HEK293T (cell line): ENCODE measurements around the gene MAGEA9.
"Not testable (repeated sequence)": the region's sequence is repeated elsewhere in the genome, so short reads cannot be mapped to it uniquely, and the experiment has no call there.

ENCODE experiments used
- CTCF ChIA-PET: fragments of 350-600 bp; formaldehyde crosslinking; extraction: SDS; loops from one replicate; lab custom pipeline; 2021; ENCODE audit warnings: antibody characterized with exemption, inconsistent platforms; lab: Yijun Ruan, JAX
- POLR2A ChIA-PET: fragments of 350-600 bp; formaldehyde crosslinking; extraction: SDS; loops from one replicate; lab custom pipeline; 2020; ENCODE audit warnings: antibody characterized with exemption, inconsistent platforms; lab: Yijun Ruan, JAX
- DNase-seq: peaks from one replicate; pipeline ENCODE4 v3.0.0; 2012; ENCODE audit warnings: mixed read lengths; ENCODE audit errors: extremely low spot score
- ARNT ChIP-seq: fragments of 450-650 bp; IDR thresholded peaks from 2 replicates; pipeline ENCODE4 v1.6.1; 2017; ENCODE audit warnings: mild to moderate bottlenecking
- BHLHE40 ChIP-seq: fragments of 450-650 bp; IDR thresholded peaks from 2 replicates; pipeline ENCODE4 v1.6.1; 2016; ENCODE audit warnings: mild to moderate bottlenecking, moderate library complexity, borderline replicate concordance
- CTBP1 ChIP-seq: fragments of 450-650 bp; IDR thresholded peaks from 2 replicates; pipeline ENCODE4 v1.6.1; 2016; ENCODE audit warnings: borderline replicate concordance
- ELF4 ChIP-seq: fragments of 450-650 bp; IDR thresholded peaks from 2 replicates; pipeline ENCODE4 v1.6.1; 2017; ENCODE audit warnings: antibody characterized with exemption
- FOXA1 ChIP-seq: fragments of 450-650 bp; IDR thresholded peaks from 2 replicates; pipeline ENCODE4 v1.6.1; 2016; ENCODE audit warnings: mild to moderate bottlenecking
- FOXK2 ChIP-seq: fragments of 450-650 bp; IDR thresholded peaks from 2 replicates; pipeline ENCODE4 v1.6.1; 2016; ENCODE audit warnings: mild to moderate bottlenecking
- FOXM1 ChIP-seq: fragments of 450-650 bp; IDR thresholded peaks from 2 replicates; pipeline ENCODE4 v1.6.1; 2017; ENCODE audit warnings: mild to moderate bottlenecking, borderline replicate concordance
- HDGF ChIP-seq: fragments of 450-650 bp; IDR thresholded peaks from 2 replicates; pipeline ENCODE4 v1.6.1; 2017; ENCODE audit warnings: antibody characterized with exemption, borderline replicate concordance
- L3MBTL2 ChIP-seq: fragments of 450-650 bp; conservative IDR thresholded peaks from 2 replicates; pipeline ENCODE4 v1.6.1; 2016; ENCODE audit warnings: mild to moderate bottlenecking
- LEF1 ChIP-seq: fragments of 450-650 bp; IDR thresholded peaks from 2 replicates; pipeline ENCODE4 v1.6.1; 2017; ENCODE audit warnings: mild to moderate bottlenecking, borderline replicate concordance
- NFRKB ChIP-seq: fragments of 450-650 bp; IDR thresholded peaks from 2 replicates; pipeline ENCODE4 v1.6.1; 2016; ENCODE audit warnings: mild to moderate bottlenecking, moderate library complexity
- SP1 ChIP-seq: fragments of 450-650 bp; IDR thresholded peaks from 2 replicates; pipeline ENCODE4 v1.6.1; 2017
- SUZ12 ChIP-seq: fragments of 450-650 bp; IDR thresholded peaks from 2 replicates; pipeline ENCODE4 v1.6.1; 2016; ENCODE audit warnings: mild to moderate bottlenecking
- TARDBP ChIP-seq: fragments of 450-650 bp; IDR thresholded peaks from 2 replicates; pipeline ENCODE4 v1.6.1; 2016
- ZNF384 ChIP-seq: fragments of 450-650 bp; IDR thresholded peaks from 2 replicates; pipeline ENCODE4 v1.6.1; 2016
- TF ChIP-seq, protein P1 (sequence below): fragments of 450-650 bp; IDR thresholded peaks from 2 replicates; pipeline ENCODE4 v1.6.1; 2016

MAGEA9 gene

DNA sequence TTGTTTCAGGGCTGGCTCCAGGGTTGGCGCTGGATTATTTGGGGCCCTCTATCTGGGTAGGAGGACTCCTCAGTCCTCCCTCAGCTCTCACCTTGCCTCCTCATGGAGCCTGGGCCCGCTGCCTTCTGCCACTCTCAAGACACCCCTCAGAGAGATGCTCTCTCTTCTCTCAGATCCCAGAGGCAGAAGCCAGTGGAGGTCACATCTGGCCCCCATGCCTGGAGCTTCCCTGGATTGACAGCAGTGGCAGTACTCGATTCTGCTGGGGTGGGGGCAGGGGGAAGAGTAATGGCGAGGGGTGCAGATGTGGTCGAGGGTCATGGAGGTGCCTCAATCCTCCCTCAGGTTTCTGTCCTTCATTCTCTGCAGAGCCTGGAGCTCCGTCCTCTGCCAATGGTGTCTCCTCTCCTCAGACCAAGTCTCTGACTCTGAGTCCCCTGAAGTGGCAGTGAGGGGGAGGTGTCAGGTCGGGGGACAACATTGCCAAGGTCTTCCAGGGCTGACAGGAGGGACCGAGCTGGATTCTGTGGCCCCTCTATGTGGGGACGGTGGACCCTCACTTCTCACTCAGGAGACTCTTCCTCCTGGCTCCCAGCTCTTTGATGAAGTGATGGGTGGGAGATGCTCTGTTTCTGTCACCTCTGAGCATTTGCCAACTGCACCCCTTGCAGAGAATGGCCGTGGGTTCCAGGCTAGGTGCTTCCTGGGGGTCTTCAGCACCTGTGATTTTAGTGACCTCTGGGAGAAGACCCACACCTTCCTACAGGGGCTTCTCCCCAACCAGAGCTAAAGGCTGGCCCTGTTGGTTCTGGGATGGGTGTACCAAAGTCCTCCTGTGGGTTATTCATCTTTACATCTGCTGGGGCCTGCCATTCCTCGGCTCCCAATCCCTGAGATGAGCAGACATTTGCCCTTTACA, 18.8 kb upstream of the MAGEA9 start:
- ChIA-PET POLR2A (no interaction called here), CTCF (no interaction called here)
- TF ChIP-seq ELF4 (no peak), FOXA1 (no peak), FOXK2 (no peak), FOXM1 (no peak), NFRKB (no peak), BHLHE40 (no peak), TARDBP (no peak), L3MBTL2 (no peak), CTBP1 (no peak), SUZ12 (no peak), ZNF384 (no peak), ARNT (no peak), LEF1 (no peak), SP1 (no peak), HDGF (no peak)
- TF ChIP-seq, protein P1, sequence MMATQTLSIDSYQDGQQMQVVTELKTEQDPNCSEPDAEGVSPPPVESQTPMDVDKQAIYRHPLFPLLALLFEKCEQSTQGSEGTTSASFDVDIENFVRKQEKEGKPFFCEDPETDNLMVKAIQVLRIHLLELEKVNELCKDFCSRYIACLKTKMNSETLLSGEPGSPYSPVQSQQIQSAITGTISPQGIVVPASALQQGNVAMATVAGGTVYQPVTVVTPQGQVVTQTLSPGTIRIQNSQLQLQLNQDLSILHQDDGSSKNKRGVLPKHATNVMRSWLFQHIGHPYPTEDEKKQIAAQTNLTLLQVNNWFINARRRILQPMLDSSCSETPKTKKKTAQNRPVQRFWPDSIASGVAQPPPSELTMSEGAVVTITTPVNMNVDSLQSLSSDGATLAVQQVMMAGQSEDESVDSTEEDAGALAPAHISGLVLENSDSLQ: no peak
- no peak for DNase-seq

DNA sequence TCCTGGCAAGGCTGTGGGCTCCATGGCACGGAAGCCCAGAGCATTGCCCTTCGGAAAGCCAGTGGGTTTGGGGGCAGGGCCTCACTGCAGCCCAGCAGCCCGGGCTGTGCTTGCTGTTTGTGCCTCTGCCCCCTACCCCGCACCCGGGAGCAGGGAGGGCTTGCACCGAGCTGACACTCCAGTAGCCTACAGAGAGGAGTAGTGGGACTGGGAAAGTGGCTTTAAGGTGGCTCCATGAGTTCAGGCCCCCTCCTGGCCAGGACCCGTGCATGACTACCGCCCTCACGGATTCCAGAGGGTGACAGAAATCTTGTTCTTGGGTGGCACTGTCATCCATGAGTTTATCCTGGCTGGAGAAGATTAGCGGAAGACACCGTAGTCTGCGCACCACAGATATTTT, 11.4 kb upstream of the MAGEA9 start:
- CTCF ChIA-PET, POLR2A ChIA-PET, DNase-seq: not testable (repeated sequence)

DNA sequence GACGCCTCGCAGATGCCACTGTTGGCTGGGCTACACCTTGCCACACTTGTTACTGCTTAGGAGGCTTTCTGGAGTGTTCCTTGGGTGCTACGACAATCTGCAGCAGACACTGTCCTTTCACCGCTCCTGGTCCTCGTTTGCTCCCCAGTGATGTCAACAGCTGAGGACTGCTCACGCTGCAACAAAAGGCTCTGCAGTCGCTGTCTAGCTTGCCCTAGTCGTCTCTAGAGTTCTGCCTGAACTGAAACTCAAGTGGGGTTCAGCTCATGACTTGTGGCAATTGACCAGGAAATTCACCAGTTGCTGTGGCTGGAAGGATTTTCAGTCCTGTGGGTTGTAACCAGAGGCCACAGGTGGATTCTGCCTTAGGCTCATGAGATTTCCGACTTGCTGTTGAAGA, 8.7 kb upstream of the MAGEA9 start:
- POLR2A ChIA-PET, CTCF ChIA-PET, DNase-seq: not testable (repeated sequence)

DNA sequence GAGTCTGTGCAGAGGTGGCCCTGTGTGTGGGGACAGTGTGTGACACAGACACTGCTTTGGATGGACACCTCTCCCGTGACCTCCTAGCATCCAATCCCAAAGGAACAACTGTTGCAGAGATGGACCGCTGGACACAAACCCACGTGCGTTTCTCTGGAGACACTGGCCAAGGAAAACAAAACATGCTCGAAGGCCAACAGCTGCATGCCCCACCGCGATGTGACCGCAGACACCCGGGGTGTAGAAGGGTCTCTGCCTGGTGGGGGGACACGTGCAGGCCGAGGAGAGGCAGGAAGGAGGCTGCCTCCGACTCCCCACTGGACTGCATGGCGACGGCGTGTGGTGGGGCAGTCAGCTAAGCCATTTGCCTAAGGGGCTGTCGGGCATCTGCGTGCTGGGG, 8.0 kb upstream of the MAGEA9 start, which contains the start of gene HSFX1:
TSS of gene HSFX1 (plus strand) at position 301 of the 400 bp plus-strand sequence. CDS start 614 bp downstream, outside the sequence.
- POLR2A ChIA-PET, DNase-seq, CTCF ChIA-PET: not testable (repeated sequence)

DNA sequence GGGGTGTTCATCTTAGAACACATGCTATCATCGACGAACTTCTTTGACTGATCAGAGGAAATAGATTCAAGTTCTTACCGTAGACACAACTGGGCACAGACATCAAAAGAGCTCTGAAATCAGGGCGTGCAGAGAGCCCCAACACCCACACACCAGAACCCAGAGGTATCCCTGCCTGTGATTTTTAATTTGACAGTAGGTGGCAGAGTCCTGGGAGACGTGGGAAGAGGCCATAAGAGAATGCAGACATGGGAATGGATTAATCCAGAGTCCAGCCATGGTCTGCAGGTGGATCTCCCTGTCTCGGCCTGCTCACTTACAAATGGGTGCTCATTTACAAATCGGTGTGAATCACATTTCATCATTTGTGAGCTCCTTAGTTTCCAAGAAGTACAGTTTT, 3.7 kb upstream of the MAGEA9 start:
- POLR2A ChIA-PET, CTCF ChIA-PET, DNase-seq: not testable (repeated sequence)

DNA sequence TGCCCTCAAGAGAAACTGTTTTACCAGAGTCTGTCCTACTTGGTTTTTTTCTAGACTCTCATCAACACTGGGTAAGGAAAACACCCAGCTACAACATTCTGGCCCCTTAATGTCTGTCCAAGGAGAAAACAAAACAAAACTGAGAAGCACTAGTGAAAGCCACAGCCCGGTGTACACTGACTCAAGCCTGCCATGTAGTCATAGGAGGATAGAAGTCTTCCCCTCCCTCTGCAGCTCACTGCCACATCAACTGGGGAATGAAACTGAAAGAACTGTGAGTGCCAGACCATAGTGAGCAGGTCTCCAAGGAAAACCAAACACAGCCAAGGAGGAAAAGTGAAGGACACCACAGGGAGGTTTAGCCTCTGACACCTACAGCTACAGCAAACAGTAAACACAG, 13.8 kb downstream of the MAGEA9 start:
- POLR2A ChIA-PET, CTCF ChIA-PET, DNase-seq: not testable (repeated sequence)

DNA sequence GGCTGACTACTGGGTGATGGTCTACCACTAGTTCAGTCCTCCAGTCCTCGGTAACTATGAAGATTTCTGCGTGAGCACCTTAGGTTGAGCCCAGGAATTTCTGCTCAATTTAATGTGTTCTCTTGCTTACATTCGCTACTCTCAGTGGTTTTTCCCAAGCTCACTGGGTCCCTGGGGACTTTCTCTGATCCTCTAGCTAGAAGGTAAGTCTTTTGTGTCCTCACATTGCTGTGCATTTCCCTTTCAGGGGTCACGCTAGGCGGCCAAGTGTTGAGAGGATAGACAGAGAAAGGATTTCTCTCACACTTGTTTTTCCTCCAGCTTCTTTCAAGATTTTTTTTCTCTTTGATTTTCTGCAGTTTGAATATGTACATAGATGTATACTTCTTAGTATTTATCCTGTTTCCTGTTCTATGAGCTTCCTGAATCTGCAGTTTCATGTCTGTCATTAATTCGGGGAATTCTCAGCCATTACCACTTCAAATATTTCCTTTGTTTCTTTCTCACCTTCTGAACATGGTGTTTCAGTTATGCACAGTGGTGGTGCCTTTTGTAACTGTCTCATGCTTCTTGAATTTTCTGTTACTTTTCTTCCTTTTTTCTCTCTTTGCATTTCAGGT, 17.5 kb downstream of the MAGEA9 start:
- CTCF ChIA-PET: no interaction called here
- POLR2A ChIA-PET: no interaction called here
- TF ChIP-seq NFRKB: no peak
- TF ChIP-seq LEF1: no peak
- no peak for TF ChIP-seq CTBP1
- no peak for TF ChIP-seq BHLHE40
- no peak for TF ChIP-seq SUZ12
- no peak for TF ChIP-seq FOXM1
- no peak for TF ChIP-seq ARNT
- TF ChIP-seq, protein P1: no peak
- TF ChIP-seq FOXK2: no peak
- TF ChIP-seq FOXA1: no peak
- no peak for TF ChIP-seq ELF4
- no peak for TF ChIP-seq HDGF
- TF ChIP-seq SP1: no peak
- TF ChIP-seq L3MBTL2: no peak
- TF ChIP-seq ZNF384: no peak
- TF ChIP-seq TARDBP: no peak
- no peak for DNase-seq

DNA sequence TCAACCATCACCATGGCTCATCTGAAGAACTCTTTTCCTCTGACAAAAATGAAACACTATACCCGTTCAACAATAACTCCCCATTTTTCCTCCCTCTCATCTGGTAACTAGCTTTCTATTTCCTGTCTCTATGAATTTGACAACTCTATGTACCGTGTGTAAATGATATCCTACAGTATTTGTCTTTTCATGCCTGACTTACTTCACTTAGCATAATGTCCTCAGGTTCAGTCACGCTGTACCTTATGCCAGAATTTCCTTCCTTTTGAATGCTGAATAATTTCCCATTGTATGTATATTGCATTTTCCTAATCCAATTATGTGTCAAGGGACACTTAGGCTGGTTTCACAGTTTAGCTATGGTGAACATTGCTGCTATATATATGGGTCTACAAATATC, 18.2 kb downstream of the MAGEA9 start:
- no peak for DNase-seq
- CTCF ChIA-PET: no interaction called here
- no peak for TF ChIP-seq ZNF384
- TF ChIP-seq FOXA1: no peak
- no peak for TF ChIP-seq TARDBP
- TF ChIP-seq, protein P1: no peak
- no peak for TF ChIP-seq HDGF
- no peak for TF ChIP-seq SP1
- POLR2A ChIA-PET: no interaction called here
